Measurements from ENCODE around the gene CRIP2.

- TF ChIP-seq CTCF (IDR thresholded peaks at IDR 0.05; ENCODE audit: poor library complexity, severe bottlenecking) (no peak), RAD21 (conservative IDR thresholded peaks at IDR 0.05) (no peak), MXI1 (conservative IDR thresholded peaks at IDR 0.05; ENCODE audit: poor library complexity, severe bottlenecking) (no peak)
Measured at GRCh38 chr14:105507247-105507646, 32.6 kb downstream of the CRIP2 start.

Measured in neural cell (in vitro differentiated cells).